Cardiac fibroblast (primary cell): Measurements from ENCODE around the gene TMPRSS2.
A peak's percentile ranks its signal among the peaks of the same experiment; 100 is the strongest.

Source experiments
- DNase-seq, 2 donors: peaks; one replicate each; pipeline versions ENCODE4 v3.0.0 to v3.0.0-alpha.2; 2010; ENCODE audit warnings: low read depth in 2 of 2
- H3K4me3 ChIP-seq, 2 donors: replicated peaks in 1 of 2; 1 replicate in 1 of 2; 2 replicates in 1 of 2; pipeline ENCODE4 v1.5.1; 2011; ENCODE audit warnings: low read depth in 2 of 2, low read length in 2 of 2, mild to moderate bottlenecking in 2 of 2, moderate library complexity in 1 of 2
- TF ChIP-seq, protein P1 (sequence below): IDR thresholded peaks from one replicate; pipeline ENCODE4 v1.5.1; 2011; ENCODE audit warnings: low read depth, mild to moderate bottlenecking, low read length, inconsistent platforms

TMPRSS2 gene

GRCh38 chr21:41487082-41487481 is 20.9 kb downstream of the TMPRSS2 start:
- DNase-seq, result no peak
- no peak overlapping the region for H3K4me3 ChIP-seq
- TF ChIP-seq, protein P1, sequence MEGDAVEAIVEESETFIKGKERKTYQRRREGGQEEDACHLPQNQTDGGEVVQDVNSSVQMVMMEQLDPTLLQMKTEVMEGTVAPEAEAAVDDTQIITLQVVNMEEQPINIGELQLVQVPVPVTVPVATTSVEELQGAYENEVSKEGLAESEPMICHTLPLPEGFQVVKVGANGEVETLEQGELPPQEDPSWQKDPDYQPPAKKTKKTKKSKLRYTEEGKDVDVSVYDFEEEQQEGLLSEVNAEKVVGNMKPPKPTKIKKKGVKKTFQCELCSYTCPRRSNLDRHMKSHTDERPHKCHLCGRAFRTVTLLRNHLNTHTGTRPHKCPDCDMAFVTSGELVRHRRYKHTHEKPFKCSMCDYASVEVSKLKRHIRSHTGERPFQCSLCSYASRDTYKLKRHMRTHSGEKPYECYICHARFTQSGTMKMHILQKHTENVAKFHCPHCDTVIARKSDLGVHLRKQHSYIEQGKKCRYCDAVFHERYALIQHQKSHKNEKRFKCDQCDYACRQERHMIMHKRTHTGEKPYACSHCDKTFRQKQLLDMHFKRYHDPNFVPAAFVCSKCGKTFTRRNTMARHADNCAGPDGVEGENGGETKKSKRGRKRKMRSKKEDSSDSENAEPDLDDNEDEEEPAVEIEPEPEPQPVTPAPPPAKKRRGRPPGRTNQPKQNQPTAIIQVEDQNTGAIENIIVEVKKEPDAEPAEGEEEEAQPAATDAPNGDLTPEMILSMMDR, result no peak

DNA sequence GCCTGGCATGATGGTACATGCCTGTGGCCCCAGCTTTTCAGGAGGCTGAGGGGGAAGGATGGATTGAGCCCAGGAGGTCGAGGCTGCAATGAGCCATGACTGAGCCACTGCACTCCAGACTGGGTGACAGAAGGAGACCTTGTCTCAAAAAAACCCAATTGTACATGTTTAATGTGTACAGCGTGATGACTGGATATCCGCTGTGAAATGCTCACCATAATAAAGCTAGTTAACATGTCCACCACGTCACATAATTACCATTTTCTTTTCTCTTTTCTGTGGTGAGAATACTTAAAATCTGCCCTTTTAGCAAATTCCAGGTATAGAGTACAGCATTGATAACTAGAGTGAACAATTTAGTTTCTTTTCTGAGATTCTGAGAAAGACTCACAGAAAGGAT is 24.0 kb downstream of the TMPRSS2 start:
- DNase-seq, result no peak

DNA sequence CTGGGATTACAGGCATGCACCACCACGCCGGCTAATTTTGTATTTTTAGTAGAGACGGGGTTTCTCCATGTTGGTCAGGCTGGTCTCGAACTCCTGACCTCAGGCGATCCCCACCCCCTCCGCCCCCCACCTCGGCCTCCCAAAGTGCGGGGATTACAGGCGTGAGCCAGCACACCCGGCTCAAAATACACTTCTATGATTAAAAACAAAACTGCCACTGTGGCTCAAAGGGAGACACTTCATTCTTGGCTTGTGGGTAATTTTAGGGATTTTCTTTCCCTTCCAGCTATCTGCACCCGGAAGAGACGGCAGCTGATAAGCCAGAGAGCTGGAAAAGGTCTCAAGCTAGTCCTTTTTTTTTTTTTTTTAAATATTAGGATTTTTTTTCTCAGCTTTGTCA is 24.5 kb downstream of the TMPRSS2 start:
- TF ChIP-seq, protein P1, result no peak
- DNase-seq, result no peak
- no peak overlapping the region for H3K4me3 ChIP-seq

More for the DNA sequence above, 24.0 kb downstream of the TMPRSS2 start:
- H3K4me3 ChIP-seq, result no peak overlapping the region
- TF ChIP-seq, protein P1, result no peak

- TF ChIP-seq, protein P1, result no peak
- no peak overlapping the region for H3K4me3 ChIP-seq
- DNase-seq, result no peak
Measured at GRCh38 chr21:41482980-41483379, 25.0 kb downstream of the TMPRSS2 start.

DNA sequence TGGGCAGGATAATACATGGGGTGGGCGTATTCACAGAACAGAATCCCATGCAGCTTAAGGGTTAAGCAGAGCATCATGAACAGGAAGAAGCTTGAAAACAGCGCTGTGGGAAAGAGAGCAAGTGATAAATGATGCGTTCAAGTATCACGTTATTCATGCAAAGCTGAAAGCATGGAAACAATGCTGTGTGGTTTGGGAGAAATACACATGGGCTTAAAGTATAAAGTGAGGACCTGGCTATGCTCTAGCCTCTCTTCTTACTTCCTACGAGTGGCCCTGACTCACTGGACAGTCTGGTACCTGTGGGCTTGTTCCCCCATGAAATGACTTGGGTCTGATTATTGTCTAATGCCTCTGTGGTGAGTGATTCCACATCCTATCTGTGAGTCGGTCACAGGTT is 25.7 kb downstream of the TMPRSS2 start:
- peak in 1 of 2 donors; percentile 24 for DNase-seq
- H3K4me3 ChIP-seq, result no peak overlapping the region
- TF ChIP-seq, protein P1, result no peak

- DNase-seq, result peak in 1 of 2 donors; percentile 11
- H3K4me3 ChIP-seq, result no peak overlapping the region
- TF ChIP-seq, protein P1, result no peak
Measured at GRCh38 chr21:41481191-41481590, 26.8 kb downstream of the TMPRSS2 start.

GRCh38 chr21:41480086-41480690 is 27.8 kb downstream of the TMPRSS2 start:
- DNase-seq, result no peak
- H3K4me3 ChIP-seq, result no peak overlapping the region
- TF ChIP-seq, protein P1, result no peak
